Stimulated activated CD8-positive, alpha-beta memory T cell treated with anti-CD3 and anti-CD28 coated beads, Interleukin-2, amount 100 ng/mL, for 48 hours (primary cell): Measurements from ENCODE around the gene GRM6.

ENCODE experiments used
- DNase-seq, 2 donors: peaks; one replicate each; pipeline ENCODE4 v3.0.0-alpha.2; 2020; ENCODE audit warnings: low read depth in 2 of 2

Gene GRM6

GRCh38 chr5:178994580-178995340 lies at the start of gene GRM6:
GRM6 (minus strand) TSS chr5:178995320; CDS start chr5:178994944, 376 bp downstream.
- DNase-seq: no peak

DNA sequence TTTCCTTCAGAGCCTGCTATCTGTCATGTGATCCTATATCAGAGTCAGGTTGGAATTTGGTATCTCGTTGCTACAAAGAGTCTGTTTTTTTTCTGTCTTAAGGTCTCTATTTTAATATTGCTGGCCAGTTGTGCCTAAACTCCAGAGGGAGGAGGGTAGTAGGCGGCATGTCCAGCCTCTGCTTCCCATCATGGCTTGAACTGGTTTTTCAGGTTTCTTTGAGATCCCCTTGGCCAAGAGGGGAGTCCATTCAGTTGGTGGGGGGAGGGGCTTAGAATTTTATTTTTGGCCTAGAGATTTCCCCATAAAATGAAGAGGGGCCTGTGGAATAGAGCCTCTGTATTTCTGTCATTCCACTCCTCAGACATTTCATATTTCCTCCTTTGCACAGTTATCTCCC lies 49.6 kb upstream of the GRM6 start:
- DNase-seq: no peak

- DNase-seq: no peak
These were observed 38.0 kb upstream of the GRM6 start for GRCh38 chr5:179033004-179033580.

- peak; percentile 84 to 85 for DNase-seq
These were observed 28.5 kb upstream of the GRM6 start, which contains the start of gene ZNF879 for GRCh38 chr5:179023528-179024189. ZNF879 (plus strand) TSS chr5:179023804; CDS start chr5:179025005, 1,201 bp downstream.

DNA sequence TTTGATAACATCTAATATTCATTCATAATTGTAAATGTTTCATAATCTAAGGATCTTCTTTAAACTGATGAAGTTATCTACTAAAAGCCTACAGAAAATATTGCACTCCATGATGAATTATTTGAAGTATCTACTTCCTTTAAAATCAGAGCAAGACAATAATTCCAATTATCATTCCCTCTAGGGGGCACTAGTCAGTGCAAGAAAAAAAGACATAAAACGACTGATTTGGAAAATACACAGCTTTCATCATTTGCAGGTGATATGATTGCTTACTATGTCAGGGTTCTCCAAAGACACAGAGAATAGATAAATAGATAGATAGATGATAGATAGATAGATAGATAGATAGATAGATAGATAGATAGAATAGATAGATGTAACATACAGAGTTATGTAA lies 13.5 kb upstream of the GRM6 start:
- DNase-seq: no peak

DNA sequence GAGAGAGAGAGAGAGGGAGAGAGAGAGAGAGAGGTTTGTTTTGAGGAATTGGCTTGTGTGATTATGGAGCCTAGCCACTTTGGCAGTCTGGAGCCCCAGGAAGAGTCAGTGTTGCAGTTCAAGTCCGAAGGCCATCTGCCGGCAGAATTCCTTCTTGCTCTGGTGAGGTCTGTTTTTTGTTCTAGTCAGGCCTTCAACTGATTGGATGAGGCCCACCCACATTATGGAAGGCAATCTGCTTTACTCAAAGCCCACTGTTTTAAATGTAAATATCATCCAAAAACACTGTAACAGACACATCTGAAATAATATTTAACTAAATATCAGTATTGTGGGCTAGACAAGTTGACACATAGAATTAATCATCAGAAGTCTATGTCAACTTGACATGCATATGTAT lies 11.4 kb upstream of the GRM6 start:
- DNase-seq: no peak

GRCh38 chr5:178998441-178998840 lies 3.3 kb upstream of the GRM6 start:
- DNase-seq: no peak

DNA sequence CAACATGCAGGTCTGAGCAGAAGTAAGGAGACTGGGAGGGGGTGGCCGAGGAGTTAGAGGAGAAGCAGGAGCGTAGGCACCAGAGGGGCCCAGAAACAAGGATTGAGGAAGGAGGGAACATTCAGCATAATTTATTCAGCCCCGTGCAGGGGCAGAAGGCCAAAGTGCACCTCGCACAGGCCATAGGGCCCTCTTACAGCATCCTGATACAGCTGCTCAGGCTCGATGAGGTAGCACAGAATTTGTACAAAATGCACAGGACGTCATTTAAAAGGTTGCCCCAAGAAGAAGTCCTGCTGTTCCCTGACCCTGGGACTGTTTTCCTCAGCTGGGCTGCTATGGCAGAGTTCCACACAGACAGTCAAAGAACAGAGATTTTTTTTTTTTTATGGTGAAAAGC lies 2.1 kb upstream of the GRM6 start:
- no peak for DNase-seq

DNA sequence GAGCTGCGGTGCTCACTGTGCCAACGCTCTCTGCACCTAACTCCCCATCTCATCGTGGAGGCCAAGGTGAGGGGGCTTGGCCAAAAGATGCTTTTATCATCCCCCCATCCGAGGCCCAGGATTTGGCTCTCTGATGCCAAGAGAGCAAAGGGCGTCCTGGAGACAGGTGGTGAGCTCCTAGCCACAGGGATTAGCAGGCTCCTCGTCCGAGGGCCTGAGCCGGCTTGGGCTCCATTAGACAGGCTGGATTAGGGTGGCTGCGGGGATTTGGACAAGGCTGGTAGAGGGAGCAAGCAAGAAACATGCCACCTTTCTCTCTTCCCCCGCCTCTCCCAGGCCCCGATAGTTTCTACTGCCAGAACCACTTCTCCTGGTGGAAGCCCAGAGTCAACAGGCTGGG lies 1.0 kb upstream of the GRM6 start:
- DNase-seq: no peak

GRCh38 chr5:178995341-178995690 lies 196 bp upstream of the GRM6 start:
- no peak for DNase-seq

- no peak for DNase-seq
These were observed 1.1 kb downstream of the GRM6 start for GRCh38 chr5:178993955-178994579.

DNA sequence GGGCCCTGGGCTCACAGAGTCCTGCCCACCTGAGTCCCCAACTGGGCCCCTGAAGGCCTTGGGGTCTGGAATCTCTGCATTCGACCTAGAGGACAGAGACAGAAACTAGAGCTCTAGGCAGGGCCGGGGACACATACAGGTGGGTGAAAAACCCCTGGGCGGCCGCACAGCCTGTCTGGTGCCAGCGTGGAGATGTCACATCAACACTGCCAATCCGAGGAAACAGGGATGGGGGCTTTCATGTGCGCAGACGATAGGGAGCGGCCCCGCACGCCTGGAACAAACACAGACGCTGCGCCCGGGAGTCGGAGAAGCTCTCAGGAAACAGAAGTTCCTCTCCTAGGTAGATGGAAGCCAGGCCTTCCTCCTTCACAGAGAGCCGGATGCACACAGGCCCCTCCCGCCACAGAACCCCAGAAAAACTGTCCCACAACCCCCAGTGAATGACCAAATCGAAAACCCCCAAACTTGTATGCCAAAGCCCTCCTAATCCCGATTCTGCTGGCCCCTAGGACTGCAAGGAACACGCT lies 1.8 kb downstream of the GRM6 start:
- DNase-seq: no peak

DNA sequence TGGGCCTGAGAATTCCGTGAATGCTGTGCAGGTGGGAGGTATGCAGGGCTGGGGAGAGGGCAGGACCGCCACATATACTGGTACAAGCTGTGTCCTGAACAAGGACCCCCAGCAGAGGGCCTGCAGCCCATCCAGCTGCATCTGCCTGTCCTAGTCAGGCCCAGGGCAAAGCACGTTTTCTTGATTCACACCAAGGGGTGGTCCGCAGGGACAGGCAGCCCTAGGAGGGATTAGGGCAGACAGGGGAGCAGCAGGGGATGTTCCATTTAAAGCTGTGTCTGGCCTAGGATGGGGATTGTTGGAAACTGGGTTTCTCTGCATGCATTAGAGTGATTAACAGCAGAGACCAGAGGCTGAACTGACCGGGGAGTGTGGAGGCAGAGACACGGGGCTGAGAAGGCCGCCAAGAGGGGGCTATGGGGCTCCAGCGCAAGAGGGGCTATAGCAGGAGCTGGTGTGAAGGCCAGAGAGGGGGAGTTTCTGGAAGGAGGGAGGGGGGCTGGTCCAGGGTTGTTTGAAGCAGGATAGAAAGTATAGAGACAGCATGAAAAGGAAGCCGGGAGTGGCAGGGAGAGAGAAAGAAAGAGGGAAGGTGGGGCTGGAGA lies 2.7 kb downstream of the GRM6 start:
- no peak for DNase-seq

DNA sequence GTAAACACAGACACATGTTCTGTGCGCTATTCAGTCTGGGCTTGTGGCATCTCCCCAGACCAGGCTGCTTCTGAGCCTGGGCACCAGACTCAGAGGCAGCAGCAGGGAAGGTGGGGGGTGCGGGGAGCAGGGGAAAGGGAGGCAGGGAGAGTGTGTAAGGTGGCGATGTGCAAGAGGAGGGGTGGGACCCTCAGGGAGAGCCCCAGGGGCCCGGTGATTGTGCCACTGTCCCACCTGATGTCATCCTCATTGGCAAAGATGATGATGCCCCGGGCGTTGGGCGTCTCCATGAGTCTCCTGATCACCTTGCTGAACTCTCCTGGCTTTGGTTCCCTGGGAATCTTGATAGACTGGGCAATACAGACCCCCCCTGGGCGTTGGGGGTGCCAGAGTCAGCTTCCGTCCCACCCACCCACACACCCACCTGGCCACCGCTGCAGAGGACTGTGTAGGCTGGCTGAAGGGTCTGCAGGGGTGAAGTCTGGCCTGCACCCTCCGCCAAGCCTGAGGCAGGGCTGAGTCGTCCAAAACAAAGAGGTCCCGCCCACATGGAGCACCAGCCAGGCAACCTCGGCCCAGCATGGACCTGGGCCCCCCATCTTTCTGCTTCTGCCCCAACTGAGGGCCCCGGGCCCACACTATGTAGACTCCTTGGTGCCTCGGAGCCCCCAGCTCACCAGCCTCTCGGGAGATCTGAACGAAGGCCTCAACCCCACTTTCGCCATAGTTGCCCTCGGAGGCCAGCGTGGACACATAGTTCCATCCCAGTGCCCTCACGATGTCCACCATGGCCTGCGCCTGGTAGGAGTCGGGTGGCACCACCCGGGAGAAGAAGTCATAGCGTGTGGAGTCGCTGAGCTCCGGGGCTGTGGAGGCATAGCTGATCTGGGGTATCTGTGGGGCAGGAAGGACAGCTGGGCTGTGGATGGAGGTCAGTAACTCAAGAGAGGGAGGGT lies 3.7 kb downstream of the GRM6 start:
- DNase-seq: no peak

DNA sequence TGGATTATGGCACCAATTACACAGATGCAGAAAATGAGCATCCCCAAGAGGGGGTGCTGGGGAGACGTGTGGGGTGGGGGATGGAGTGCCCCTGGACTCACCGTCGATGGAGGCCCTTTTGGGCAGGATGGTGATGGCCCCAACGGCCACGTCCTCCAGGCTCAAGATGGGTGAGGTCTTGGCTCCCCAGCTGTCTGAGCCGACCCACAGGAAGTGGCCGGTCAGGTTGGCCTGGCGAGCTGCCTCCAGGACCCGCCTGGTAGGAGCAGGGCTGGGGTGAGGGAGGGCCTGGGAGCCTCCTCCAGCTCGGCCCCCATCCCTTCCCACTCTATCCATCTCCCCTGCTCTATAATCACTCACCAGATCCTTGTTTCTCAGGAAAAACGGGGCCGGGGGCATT lies 4.6 kb downstream of the GRM6 start:
- DNase-seq: no peak

DNA sequence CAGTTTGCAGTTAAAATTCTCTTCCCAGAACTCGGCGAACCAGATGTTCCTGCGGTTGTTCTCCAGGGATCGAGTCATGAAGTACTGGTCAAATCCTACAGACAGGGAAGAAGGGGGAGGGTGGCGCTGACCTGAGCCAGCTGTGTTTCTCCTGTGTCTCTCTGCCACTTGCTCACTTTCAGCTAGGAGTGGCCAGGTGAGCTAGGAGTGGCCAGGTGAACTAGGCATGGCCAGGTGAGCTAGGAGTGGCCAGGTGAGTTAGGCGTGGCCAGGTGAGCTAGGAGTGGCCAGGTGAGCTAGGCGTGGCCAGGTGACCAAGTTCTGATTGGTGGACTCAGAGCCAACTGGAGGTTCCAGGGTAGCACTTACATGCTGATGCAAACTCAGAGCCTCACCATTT lies 5.8 kb downstream of the GRM6 start:
- DNase-seq: no peak

- DNase-seq: no peak
These were observed 6.5 kb downstream of the GRM6 start for GRCh38 chr5:178988436-178989220.

GRCh38 chr5:178986326-178986960 lies 8.7 kb downstream of the GRM6 start:
- no peak for DNase-seq
